ENCODE data around the gene DLX5.

Gene DLX5

DNA sequence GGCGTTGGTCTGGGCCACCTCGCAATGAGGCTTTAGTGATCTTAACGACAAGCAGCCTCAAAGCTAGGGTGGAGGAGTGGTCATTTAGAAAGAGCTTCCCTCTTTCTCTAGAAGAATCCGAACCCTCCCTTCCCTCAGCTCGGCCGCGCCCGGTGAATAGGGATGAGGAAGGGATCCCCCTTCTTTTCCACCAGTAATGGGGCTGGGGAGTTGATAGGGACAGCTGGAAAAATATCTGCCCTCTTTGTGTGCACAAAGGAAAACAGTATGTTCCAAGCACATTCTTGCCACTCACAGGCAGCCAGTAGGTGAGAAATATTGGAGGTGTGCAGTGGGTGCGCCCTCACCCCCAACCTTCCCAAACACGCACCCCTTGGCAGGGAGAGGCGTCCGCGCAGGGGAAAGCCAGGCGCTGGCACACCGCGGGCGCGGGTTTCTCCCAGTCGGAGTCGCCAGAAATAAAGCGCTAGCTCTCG, 6.5 kb downstream of the DLX5 start:
- DNase-seq (ENCODE audit: low spot score), result no peak

GRCh38 chr7:97017192-97018125, 7.2 kb downstream of the DLX5 start:
- DNase-seq (ENCODE audit: low spot score), result no peak

DNA sequence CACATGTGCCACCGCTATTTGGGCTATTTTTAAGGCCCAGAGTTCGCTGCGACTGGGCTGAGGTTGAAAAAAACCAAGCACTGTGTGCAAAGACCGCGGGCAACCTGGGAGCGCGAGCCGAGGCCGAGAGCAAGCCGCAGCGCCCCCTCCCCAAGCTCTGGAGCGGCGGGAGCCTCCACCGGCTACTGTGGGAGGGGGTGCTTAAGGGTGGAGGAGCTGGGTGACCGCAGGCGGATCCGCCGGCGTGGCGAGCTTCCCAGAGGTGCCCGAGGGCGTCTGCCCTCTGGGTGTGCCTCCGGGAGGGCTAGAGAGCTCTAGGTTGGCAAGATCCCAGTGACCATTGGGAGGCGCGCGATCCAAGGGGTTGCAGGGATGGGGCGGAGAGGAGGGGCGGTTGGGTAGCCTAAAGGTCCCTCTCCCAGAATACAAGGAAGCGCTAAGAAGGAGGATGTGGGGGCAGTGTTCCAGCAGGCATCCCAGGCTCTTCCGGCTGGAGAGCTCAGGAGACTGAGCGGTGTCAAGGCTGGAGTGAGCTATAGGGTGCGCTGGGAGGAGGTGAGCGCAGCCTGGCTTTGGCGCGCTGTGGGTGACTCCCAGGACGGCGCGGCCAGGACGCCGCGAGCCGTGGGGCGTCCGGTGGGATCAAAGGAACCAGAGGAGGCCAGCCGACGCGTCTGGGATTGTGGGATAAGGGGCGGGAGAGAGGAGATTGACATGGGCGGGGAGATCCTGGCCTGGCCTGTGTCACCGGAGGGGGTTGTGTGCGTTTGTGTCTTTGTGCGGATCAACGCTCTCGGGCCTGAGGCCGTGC, 8.0 kb downstream of the DLX5 start:
- no peak for DNase-seq (ENCODE audit: low spot score)

GRCh38 chr7:97015756-97016380, 8.8 kb downstream of the DLX5 start:
- no peak for DNase-seq (ENCODE audit: low spot score)

DNA sequence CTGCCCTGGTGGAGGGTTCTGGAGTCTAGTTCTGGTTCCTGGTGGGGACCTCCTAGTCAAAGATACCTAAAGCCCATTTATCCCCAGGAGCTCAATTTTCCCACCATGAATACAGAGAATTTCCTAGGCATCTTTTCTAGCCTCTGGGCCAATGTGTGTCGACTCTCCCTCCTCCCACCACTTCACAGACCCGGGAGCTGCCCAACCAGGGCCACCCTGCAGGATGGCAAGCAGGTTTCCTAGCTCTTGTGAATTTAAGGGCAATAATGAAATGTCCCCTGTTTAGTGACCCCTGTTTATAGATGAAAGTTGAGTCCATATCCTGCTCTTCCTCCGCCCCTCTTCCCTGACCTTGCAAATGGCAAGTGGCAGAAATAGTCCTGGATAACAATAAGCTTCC, 9.4 kb downstream of the DLX5 start:
- no peak for DNase-seq (ENCODE audit: low spot score)

DNA sequence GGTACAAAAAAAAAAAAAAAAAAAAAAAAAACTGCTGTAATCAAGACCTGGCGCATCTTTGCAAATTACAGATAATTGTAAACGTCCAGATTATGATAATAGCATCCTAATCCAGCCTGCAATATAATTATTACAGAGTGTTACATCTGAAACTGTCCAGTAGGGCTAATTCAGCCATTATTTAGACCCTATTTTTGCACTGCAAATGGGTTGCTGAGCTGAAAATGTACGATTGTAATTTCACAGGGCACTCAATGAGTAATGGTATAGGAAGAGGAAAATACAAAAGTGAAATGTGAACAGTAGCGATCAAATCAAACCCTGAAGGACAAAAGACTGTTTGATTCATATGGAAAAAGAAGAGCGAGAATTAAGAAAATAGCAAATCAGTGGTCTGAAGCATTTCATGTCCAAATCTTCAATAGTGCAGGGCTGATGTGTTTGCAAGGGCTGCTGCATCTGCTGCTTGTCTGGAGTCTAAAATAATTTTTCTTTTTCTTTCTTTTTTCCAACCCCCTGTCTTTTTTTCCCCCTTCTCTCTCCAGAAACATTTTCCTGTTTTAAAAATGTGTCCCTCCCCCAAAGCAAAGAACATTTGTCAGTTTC, 10.4 kb downstream of the DLX5 start:
- no peak for DNase-seq (ENCODE audit: low spot score)

GRCh38 chr7:97013845-97014134, 10.8 kb downstream of the DLX5 start:
- no peak for DNase-seq (ENCODE audit: low spot score)

GRCh38 chr7:97013134-97013844, 11.3 kb downstream of the DLX5 start:
- no peak for DNase-seq (ENCODE audit: low spot score)

GRCh38 chr7:97012365-97013133, 12.1 kb downstream of the DLX5 start:
- DNase-seq (ENCODE audit: low spot score), result no peak

DNA sequence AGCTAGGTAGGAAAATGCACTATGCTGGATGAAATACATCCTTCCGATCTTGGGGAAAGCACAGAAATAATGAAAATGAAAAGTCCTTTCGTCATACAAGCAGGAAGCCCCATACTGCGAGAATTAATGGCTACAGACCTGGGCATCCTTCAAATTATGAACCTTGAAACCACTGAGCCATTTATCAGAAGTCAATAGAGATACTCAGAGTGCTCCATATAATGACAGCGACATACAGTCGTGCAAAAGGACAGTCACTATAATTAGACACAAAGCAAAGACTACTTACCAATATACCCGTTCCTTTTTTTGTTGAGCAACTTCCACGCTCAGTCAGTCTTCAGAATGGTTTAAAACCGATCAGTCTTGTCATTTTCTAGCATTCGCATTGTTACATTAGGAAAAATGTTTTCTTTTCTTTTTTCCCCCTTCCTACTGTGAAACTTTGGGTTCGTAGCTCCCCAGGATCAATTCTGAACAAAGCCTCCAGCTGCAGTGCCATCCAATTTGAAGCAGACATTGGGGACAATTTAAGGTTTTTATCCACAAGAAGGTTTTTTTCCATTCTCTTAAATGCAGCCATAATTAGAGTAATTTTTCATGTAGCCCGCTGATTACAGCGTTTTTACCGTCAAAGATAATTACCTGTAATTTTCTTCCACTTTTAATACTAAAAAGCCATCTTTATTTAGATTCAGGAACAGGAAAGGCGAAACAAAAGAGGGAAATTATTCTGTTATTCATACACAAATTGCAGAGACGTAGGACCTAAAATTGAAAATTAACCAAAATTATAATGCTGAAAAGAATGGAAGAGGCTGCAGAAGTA, 12.9 kb downstream of the DLX5 start:
- DNase-seq (ENCODE audit: low spot score), result no peak

- no peak for DNase-seq (ENCODE audit: low spot score)
Measured at GRCh38 chr7:97011104-97011503, 13.5 kb downstream of the DLX5 start.

DNA sequence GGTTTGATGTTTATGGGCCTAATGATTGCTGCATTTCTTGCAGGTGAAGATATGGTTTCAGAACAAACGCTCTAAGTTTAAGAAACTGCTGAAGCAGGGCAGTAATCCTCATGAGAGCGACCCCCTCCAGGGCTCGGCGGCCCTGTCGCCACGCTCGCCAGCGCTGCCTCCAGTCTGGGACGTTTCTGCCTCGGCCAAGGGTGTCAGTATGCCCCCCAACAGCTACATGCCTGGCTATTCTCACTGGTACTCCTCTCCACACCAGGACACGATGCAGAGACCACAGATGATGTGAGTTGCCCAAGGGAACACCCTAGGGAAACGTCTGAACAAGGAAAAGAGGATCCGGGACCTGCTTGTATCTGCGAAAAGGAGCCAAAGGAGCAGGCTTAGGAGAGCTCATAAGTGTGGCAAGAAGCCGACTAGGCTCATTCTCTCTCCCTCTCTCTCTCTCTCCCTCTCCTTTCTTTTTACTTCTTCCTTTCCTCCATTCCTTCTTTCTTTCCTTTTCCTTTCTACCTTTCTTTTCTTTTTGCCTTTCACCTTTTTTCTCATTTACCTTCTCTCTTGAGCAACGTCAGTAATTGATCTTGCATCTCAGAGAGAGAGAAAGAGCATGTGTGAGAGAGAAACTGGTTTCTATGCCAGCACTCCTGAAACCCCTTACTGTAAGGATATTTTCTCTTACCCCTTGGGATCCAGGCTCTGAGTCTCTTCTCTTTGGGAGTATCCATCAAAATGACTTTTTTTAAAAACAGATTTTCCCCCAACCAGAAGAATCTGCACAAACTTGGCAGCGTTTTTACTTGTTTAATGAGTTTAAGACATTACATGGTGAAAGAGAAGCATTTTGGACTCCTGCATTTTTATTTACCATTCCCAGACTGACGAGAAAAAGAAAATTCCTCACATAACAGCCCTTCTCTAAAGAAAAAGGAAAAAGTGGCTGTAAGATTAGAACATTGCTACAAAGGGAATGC, 14.6 kb downstream of the DLX5 start:
- no peak for DNase-seq (ENCODE audit: low spot score)

GRCh38 chr7:97008275-97008917, 16.2 kb downstream of the DLX5 start:
- DNase-seq (ENCODE audit: low spot score), result no peak

- DNase-seq (ENCODE audit: low spot score), result no peak
Measured at GRCh38 chr7:97007583-97007861, 17.1 kb downstream of the DLX5 start.

DNA sequence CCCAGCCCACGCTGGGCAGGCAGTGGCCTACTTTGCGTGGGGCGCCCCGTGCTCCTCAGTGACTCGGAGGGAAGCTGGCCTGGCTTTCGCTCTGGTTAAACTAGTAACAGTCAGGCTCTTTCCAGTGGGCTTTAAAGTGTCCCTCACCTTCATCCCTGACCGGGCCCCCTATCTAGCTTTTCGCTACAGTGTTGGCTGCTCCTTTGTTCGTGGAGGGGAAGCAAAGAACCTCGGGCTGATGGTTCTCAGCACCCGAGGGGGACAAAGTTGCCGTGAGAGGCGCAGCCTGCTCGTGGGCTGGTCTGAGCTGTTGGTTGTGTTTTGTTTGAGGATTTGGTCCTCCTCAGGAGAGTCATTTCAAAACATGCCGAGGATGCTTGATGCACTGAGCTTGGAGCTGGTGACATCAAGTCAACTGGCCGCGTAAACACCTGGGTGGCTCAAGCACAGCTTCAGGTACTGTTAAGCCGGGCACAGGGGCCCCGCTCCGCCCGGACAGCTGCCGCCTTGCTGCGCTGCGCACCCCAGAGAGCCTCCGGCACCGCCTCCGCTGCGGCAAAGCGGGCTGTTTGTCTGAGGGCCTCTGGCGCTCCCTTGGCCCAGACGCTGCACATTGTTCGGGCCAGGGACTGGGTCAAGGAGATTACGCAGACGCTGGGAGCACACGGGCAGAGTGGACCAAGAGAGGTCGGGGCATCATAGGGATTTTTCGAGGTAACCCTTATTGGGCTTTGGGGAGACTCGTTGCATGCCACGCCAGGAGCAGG, 17.6 kb downstream of the DLX5 start:
- no peak for DNase-seq (ENCODE audit: low spot score)

- DNase-seq (ENCODE audit: low spot score), result no peak
Measured at GRCh38 chr7:97006055-97006815, 18.4 kb downstream of the DLX5 start.
